ENCODE data around the gene GALNT17.

DNA sequence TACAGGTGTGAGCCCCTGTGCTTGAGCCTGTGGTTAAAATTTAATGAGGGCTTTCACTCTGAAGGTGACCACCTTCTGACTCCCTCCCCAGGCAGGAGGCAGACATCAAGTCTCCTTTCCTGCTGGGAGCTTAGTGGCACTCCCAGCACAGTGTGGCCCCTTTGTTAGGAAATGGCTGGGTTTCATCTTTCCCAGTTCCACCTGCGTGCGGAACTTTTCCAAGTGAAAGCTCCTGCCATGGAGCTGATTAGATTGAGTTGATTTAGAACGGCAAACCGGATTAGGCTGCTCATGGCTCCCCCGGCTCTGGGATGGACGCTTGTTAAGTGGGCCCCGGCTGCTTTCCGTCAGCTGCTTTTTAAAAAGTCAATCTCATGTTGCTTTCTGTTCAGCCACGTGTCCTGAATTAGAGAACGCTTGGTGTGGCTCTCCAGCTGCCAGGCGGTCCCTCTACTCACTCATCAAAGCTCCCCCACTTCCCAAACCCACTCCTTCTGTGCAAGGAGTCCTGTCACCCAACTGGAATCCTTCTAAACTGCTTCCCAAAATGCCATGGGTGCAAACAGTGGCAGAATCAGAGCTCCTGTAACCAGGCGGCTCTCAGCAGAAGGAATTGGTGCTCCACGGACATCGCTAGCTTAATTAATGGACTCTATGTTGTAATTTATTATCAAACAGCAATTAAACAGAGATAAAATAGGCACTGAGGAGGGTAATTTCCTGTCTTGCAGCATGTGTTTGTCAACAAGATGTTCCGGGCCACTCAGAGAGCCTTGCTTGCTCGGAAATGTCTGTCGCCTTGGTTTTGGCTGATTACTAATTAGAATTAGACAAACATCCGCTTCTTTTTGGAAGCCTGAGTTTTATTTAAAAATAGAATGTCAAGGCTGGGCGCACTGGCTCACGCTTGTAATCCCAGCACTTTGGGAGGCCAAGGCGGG is 551.2 kb downstream of the GALNT17 start:
- TF ChIP-seq, protein P1, sequence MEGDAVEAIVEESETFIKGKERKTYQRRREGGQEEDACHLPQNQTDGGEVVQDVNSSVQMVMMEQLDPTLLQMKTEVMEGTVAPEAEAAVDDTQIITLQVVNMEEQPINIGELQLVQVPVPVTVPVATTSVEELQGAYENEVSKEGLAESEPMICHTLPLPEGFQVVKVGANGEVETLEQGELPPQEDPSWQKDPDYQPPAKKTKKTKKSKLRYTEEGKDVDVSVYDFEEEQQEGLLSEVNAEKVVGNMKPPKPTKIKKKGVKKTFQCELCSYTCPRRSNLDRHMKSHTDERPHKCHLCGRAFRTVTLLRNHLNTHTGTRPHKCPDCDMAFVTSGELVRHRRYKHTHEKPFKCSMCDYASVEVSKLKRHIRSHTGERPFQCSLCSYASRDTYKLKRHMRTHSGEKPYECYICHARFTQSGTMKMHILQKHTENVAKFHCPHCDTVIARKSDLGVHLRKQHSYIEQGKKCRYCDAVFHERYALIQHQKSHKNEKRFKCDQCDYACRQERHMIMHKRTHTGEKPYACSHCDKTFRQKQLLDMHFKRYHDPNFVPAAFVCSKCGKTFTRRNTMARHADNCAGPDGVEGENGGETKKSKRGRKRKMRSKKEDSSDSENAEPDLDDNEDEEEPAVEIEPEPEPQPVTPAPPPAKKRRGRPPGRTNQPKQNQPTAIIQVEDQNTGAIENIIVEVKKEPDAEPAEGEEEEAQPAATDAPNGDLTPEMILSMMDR (IDR thresholded peaks at IDR 0.05) = no peak
- TF ChIP-seq POLR2AphosphoS5 (IDR thresholded peaks at IDR 0.05) = no peak

Data from breast epithelium (tissue), 3 donors.